HepG2 (cell line): Measurements from ENCODE around the gene CRLF1. TPM values are rescaled to one million over a fixed set of nuclear protein-coding genes. Genes with fewer than 3 reads are reported as not detected.

Source experiments
- ATAC-seq: fragments of 200-7000 bp; cut with Tn5 transposase; 3 replicates; pipeline ENCODE4 v1.9.1; 2020; ENCODE audit warnings: mild to moderate bottlenecking, moderate library complexity
- BruUV-seq: library from RNA; stranded (reverse); fragments of 400-500 nt; replicated peaks from 2 replicates; lab custom pipeline; 2021; lab: Mats Ljungman, UMichigan
- CTCF ChIA-PET: fragments of 300-600 bp; formaldehyde crosslinking; extraction: SDS; loops from one replicate; lab custom pipeline; 2021; ENCODE audit warnings: low total read pairs, inconsistent platforms, low intra/inter-chr PET ratio; lab: Yijun Ruan, JAX
- POLR2A ChIA-PET: fragments of 350-600 bp; sonication (Branson Sonifier 250); formaldehyde crosslinking; loops from one replicate; lab custom pipeline; 2020; ENCODE audit warnings: antibody characterized with exemption, inconsistent platforms; lab: Yijun Ruan, JAX
- DNase-seq: peaks from one replicate; pipeline ENCODE4 v3.0.0-alpha.2; 2015; ENCODE audit warnings: low spot score
- FAIRE-seq: peaks from 3 replicates; lab custom pipeline; 2011; peaks lifted over from hg19 to GRCh38; lab: Jason Lieb, UNC
- H2AFZ ChIP-seq: one replicate; pipeline ENCODE4 v1.6.1; 2011; ENCODE audit warnings: low read length, inconsistent platforms
- H3K27ac ChIP-seq: fragments of 300-600 bp; 3 replicates; pipeline ENCODE4 v1.8.0; 2011; ENCODE audit warnings: mixed run types, mild to moderate bottlenecking, mixed read lengths, low read length, inconsistent platforms; ENCODE audit not compliant: insufficient read depth; ENCODE audit errors: extremely low read length
- H3K27me3 ChIP-seq, 2 experiments: fragments of 200-600 bp in 1 of 2; 2 replicates in 1 of 2; 3 replicates in 1 of 2; pipeline versions ENCODE4 v1.6.0 to v1.8.0; 2011; ENCODE audit warnings: low read length in 2 of 2, mild to moderate bottlenecking in 2 of 2, moderate library complexity in 2 of 2, inconsistent platforms in 1 of 2; ENCODE audit not compliant: insufficient read depth in 2 of 2, control insufficient read depth in 1 of 2
- H3K36me3 ChIP-seq, 2 experiments: fragments of 200-600 bp in 1 of 2; replicated peaks in 1 of 2; 2 replicates in 1 of 2; 3 replicates in 1 of 2; pipeline versions ENCODE4 v1.5.1 to v1.8.0; 2011; ENCODE audit warnings: low read length in 2 of 2, inconsistent platforms in 1 of 2; ENCODE audit not compliant: insufficient read depth in 2 of 2, control insufficient read depth in 1 of 2
- H3K4me1 ChIP-seq: 2 replicates; pipeline ENCODE4 v1.5.1; 2012; ENCODE audit warnings: low read length, inconsistent platforms; ENCODE audit not compliant: insufficient read depth
- H3K4me2 ChIP-seq: 2 replicates; pipeline ENCODE4 v1.6.0; 2011; ENCODE audit warnings: low read depth, low read length, inconsistent platforms
- H3K4me3 ChIP-seq, 3 experiments: fragments of 200-600 bp in 1 of 3; sonication (generic), shearing (Covaris generic) in 1 of 3; replicated peaks in 1 of 3; 2 replicates each; pipeline ENCODE4 v1.5.1; 2011 to 2016; ENCODE audit warnings: low read length in 3 of 3, inconsistent platforms in 2 of 3, low read depth in 2 of 3, mild to moderate bottlenecking in 2 of 3, control low read depth in 1 of 3, mixed read lengths in 1 of 3; ENCODE audit not compliant: insufficient read depth in 1 of 3
- H3K79me2 ChIP-seq: one replicate; pipeline ENCODE4 v1.6.1; 2011; ENCODE audit warnings: low read length, inconsistent platforms; ENCODE audit not compliant: insufficient read depth
- H3K9ac ChIP-seq: 2 replicates; pipeline ENCODE4 v1.6.0; 2011; ENCODE audit warnings: mild to moderate bottlenecking, low read depth, low read length, inconsistent platforms; ENCODE audit not compliant: insufficient read depth
- H3K9me3 ChIP-seq: 2 replicates; pipeline ENCODE4 v1.5.1; 2012; ENCODE audit warnings: mild to moderate bottlenecking, low read length
- H4K20me1 ChIP-seq: 2 replicates; pipeline ENCODE4 v1.6.0; 2011; ENCODE audit warnings: inconsistent platforms, mild to moderate bottlenecking, low read length, moderate library complexity; ENCODE audit not compliant: insufficient read depth
- CBFB ChIP-seq: sonication (generic); formaldehyde crosslinking; IDR thresholded peaks from 2 replicates; pipeline ENCODE4 v1.4.0; 2020; ENCODE audit warnings: missing genetic modification reagents
- GATA4 ChIP-seq: sonication (generic); IDR thresholded peaks from 2 replicates; pipeline ENCODE4 v1.6.1; 2016; ENCODE audit warnings: antibody characterized with exemption, low read depth, borderline replicate concordance
- NFIC ChIP-seq: IDR thresholded peaks from 2 replicates; pipeline ENCODE4 v1.6.1; 2012; ENCODE audit warnings: mild to moderate bottlenecking, low read length, inconsistent platforms
- NFRKB ChIP-seq: fragments of 450-650 bp; IDR thresholded peaks from 2 replicates; pipeline ENCODE4 v1.6.1; 2017
- PAX8 ChIP-seq: sonication (generic); formaldehyde crosslinking; IDR thresholded peaks from 2 replicates; pipeline ENCODE4 v1.8.0; 2022; ENCODE audit warnings: mild to moderate bottlenecking, missing genetic modification reagents, borderline replicate concordance
- ZNF816 ChIP-seq: sonication (generic); formaldehyde crosslinking; IDR thresholded peaks from 2 replicates; pipeline ENCODE4 v1.8.0; 2022; ENCODE audit warnings: missing genetic modification reagents, mild to moderate bottlenecking, borderline replicate concordance
- WGBS: methylation state at CpG from one replicate; pipeline ENCODE4 v1.1.6; 2017; ENCODE audit warnings: low lambda C conversion rate; 5-methylcytosine and 5-hydroxymethylcytosine counted together
- in situ Hi-C: cut with HindIII; loops from 2 replicates; pipeline ENCODE4 v1.10.0; 2017; ENCODE audit warnings: low pct_unique_long_range_greater_than_20kb; ENCODE audit not compliant: extremely low pct_ligation_motif_present
- intact Hi-C: fragments of 100-400 bp; cut with micrococcal nuclease; formaldehyde crosslinking; loops from one replicate; pipeline ENCODE4 v1.10.0; 2022; ENCODE audit not compliant: unreplicated experiment
- polyA plus RNA-seq, 8 experiments: library from polyadenylated mRNA; depleted of rRNA in 3 of 8; stranded (reverse) in 7 of 8; unstranded in 1 of 8; fragments of >200 nt; fragmentation: Illumina TruSeq in 4 of 8; extraction: Trizol in 4 of 8; gene quantifications; 2 replicates each; pipeline versions ENCODE4 v1.2.1 to v1.2.3, GENCODE V29; 2011 to 2016; ENCODE audit warnings: low read depth in 4 of 8, missing spikeins in 1 of 8, mixed read lengths in 1 of 8; ENCODE audit not compliant: insufficient read depth in 1 of 8
- total RNA-seq, 5 experiments: library from RNA; depleted of rRNA; stranded (reverse); fragments of >200 nt; fragmentation: Illumina TruSeq; extraction: Trizol; gene quantifications; 2 replicates each; pipeline ENCODE4 v1.2.3, GENCODE V29; 2016; ENCODE audit warnings: low read depth in 1 of 5
- TF ChIP-seq, protein P1 (sequence below): sonication (generic); formaldehyde crosslinking; IDR thresholded peaks from 2 replicates; pipeline ENCODE4 v1.5.0; 2020; ENCODE audit warnings: missing genetic modification reagents
- TF ChIP-seq, protein P2 (sequence below): sonication (generic); formaldehyde crosslinking; IDR thresholded peaks from 2 replicates; pipeline ENCODE4 v1.4.0; 2020; ENCODE audit warnings: missing genetic modification reagents, low read depth, mild to moderate bottlenecking, borderline replicate concordance
- TF ChIP-seq, protein P3 (sequence below): IDR thresholded peaks from 2 replicates; pipeline ENCODE4 v1.6.1; 2018; ENCODE audit warnings: missing genetic modification reagents, mild to moderate bottlenecking, missing compliant biosample characterization
- TF ChIP-seq, protein P4 (sequence below): sonication (generic); formaldehyde crosslinking; IDR thresholded peaks from 2 replicates; pipeline ENCODE4 v1.4.0; 2020; ENCODE audit warnings: missing genetic modification reagents

CRLF1 gene
- total and polyA plus RNA-seq, 2 of the 13 experiments (the other 11 are each of a cell fraction or from before 2014, with no cell fraction given) = 217 to 296 TPM

DNA sequence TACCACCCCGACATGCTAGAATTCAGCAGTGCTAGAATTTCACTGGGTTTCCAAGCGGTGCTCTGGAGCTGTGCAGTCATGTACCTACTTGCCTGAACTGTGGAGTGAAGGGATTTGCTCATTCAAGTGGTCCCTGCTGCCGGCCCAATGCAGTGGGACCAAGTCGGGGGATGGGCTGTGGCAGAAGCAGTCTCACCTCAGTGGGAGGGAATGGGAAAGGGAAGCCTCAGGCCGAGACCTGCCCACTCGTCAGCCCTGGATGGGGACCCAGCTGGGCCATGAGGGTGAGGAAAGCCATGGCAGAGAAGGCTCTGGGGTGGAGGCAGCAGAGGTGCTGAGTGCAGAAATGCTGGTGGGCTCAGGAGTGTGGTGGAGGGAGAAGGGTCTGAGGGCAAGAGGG, 45.1 kb upstream of the CRLF1 start:
- no peak for ATAC-seq
- Histone ChIP-seq H2AFZ (no peak overlapping the region), H3K27me3 (no peaks in the 10 kb centered on the region), H3K9me3 (no peaks in the 10 kb centered on the region), H3K36me3 (no peaks in the 10 kb centered on the region; a peak in 1 of 5 replicates), H4K20me1 (0 out of 2 replicates have a peak, but pooled peaks cover 2% of the 10 kb centered on the region), H3K27ac (no peak overlapping the region), H3K4me1 (no peaks in the 10 kb centered on the region), H3K4me2 (no peak overlapping the region), H3K79me2 (no peaks in the 10 kb centered on the region), H3K4me3 (no peak overlapping the region), H3K9ac (no peak overlapping the region)
- no peak for DNase-seq
- in situ Hi-C loops = no loop called here
- BruUV-seq = no TSS peak
- TF ChIP-seq CBFB (CRISPR knock-in tag) = no peak
- TF ChIP-seq, protein P1, sequence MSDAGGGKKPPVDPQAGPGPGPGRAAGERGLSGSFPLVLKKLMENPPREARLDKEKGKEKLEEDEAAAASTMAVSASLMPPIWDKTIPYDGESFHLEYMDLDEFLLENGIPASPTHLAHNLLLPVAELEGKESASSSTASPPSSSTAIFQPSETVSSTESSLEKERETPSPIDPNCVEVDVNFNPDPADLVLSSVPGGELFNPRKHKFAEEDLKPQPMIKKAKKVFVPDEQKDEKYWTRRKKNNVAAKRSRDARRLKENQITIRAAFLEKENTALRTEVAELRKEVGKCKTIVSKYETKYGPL = no peak
- no peak for TF ChIP-seq NFRKB
- no peak for TF ChIP-seq PAX8
- TF ChIP-seq NFIC = no peak
- TF ChIP-seq, protein P2, sequence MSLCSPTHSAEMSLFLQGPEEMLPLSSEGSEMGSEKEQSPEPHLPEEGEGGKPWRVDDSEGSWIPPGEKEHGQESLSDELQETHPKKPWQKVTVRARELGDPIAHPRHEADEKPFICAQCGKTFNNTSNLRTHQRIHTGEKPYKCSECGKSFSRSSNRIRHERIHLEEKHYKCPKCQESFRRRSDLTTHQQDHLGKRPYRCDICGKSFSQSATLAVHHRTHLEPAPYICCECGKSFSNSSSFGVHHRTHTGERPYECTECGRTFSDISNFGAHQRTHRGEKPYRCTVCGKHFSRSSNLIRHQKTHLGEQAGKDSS (CRISPR knock-in tag) = no peak
- intact Hi-C loops = no loop called here
- WGBS = 87% methylated on average over 5 of the region's 6 CpGs
- no peak for FAIRE-seq
- ChIA-PET CTCF (no interaction called here), POLR2A (no interaction called here)

DNA sequence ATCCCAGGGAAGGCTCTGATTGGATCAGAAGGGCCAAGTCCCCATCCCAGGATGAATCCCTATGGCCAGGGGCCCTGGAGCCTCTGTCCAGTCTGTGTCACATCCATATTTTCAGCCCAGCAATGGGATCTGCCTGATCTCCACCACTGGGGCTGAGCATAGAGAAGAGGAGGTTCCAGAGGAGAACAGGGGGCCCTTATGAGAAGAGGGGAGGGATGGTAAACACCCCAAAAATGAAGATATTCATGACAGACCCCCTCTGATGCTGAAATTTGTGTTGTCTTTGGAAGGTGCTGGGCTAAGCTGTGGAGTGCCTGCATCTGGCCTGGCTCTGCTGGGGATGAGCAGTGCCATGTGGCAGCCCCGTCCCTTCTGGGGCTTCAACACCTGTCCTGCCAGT, 44.7 kb upstream of the CRLF1 start:
- DNase-seq = no peak
- no CpG with 5 or more reads among the region's 1 CpG for WGBS
- no peaks in the 10 kb centered on the region for H3K27me3 ChIP-seq
- no peak overlapping the region for H3K4me3 ChIP-seq
- in situ Hi-C loops (no loop called here), intact Hi-C loops (no loop called here)
- H3K79me2 ChIP-seq = no peaks in the 10 kb centered on the region
- ChIA-PET CTCF (no interaction called here), POLR2A (no interaction called here)
- no peak overlapping the region for H3K4me2 ChIP-seq
- TF ChIP-seq, protein P3, sequence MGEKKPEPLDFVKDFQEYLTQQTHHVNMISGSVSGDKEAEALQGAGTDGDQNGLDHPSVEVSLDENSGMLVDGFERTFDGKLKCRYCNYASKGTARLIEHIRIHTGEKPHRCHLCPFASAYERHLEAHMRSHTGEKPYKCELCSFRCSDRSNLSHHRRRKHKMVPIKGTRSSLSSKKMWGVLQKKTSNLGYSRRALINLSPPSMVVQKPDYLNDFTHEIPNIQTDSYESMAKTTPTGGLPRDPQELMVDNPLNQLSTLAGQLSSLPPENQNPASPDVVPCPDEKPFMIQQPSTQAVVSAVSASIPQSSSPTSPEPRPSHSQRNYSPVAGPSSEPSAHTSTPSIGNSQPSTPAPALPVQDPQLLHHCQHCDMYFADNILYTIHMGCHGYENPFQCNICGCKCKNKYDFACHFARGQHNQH = no peak
- no peak for TF ChIP-seq GATA4
- no peak for TF ChIP-seq ZNF816 (CRISPR knock-in tag)
- TF ChIP-seq, protein P4, sequence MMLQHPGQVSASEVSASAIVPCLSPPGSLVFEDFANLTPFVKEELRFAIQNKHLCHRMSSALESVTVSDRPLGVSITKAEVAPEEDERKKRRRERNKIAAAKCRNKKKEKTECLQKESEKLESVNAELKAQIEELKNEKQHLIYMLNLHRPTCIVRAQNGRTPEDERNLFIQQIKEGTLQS (CRISPR knock-in tag) = no peak
- TF ChIP-seq, protein P1 = no peak
- ATAC-seq = no peak
- H2AFZ ChIP-seq = no peak overlapping the region
- no peak overlapping the region for H3K9ac ChIP-seq
- no peak for FAIRE-seq
- H3K36me3 ChIP-seq = no peaks in the 10 kb centered on the region; a peak in 1 of 5 replicates
- no peaks in the 10 kb centered on the region for H3K9me3 ChIP-seq
- no TSS peak for BruUV-seq
- H3K4me1 ChIP-seq = no peaks in the 10 kb centered on the region
- H4K20me1 ChIP-seq = 0 out of 2 replicates have a peak, but pooled peaks cover under 1% of the 10 kb centered on the region
- H3K27ac ChIP-seq = no peak overlapping the region
